ENCODE results near the gene NCKAP5.

Gene NCKAP5

DNA sequence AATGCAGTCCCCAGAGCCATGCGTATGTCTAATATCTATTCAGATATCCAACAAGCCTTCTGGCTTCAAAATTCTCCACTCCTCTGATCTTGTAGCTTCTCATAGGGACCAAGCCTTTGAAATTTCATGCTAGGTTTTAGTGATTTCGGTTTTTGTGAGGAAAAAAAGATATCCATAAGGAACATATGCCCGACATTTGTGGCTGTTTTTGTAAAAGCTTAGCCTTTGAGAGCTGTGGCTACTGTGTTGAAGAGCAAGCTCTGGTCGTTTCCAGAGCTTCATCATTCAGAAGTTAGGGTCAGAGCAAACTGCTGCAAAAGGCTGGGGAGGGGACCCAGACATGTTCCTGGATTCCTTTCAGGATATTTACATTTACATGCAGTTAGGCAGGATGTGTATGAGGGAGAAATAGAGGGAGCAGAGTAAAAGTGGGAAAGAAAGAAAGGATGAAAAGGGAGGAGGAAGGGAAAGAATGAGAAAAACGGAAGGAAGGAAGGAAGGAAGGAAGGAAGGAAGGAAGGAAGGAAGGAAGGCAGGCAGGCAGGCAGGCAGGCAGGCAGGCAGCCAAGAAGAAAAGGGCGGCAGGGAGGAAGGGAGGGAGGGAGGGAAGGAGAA lies 70.2 kb downstream of the NCKAP5 start:
- Histone ChIP-seq H3K4me1 (ENCODE audit: insufficient read depth, insufficient read length) (no peaks in the 10 kb centered on the region), H3K9ac (ENCODE audit: insufficient read length, low read depth) (no peak overlapping the region), H3K36me3 (ENCODE audit: insufficient read depth, insufficient read length, low read length) (no peaks in the 10 kb centered on the region), H3K27me3 (ENCODE audit: insufficient read depth, insufficient read length) (no peaks in the 10 kb centered on the region), H3K9me3 (ENCODE audit: insufficient read depth, low read length) (no peaks in the 10 kb centered on the region), H3K4me3 (ENCODE audit: insufficient read length, low read depth) (no peak overlapping the region)
- TF ChIP-seq ZNF274 (IDR thresholded peaks at IDR 0.05; ENCODE audit: low read depth, low read length) (no peak), SUZ12 (IDR thresholded peaks at IDR 0.05; ENCODE audit: extremely low read depth, insufficient read depth, insufficient read length) (no peak), YY1 (IDR thresholded peaks at IDR 0.05; ENCODE audit: insufficient read depth, insufficient read length) (no peak)
- no peak for DNase-seq (ENCODE audit: low read depth, low spot score)

DNA sequence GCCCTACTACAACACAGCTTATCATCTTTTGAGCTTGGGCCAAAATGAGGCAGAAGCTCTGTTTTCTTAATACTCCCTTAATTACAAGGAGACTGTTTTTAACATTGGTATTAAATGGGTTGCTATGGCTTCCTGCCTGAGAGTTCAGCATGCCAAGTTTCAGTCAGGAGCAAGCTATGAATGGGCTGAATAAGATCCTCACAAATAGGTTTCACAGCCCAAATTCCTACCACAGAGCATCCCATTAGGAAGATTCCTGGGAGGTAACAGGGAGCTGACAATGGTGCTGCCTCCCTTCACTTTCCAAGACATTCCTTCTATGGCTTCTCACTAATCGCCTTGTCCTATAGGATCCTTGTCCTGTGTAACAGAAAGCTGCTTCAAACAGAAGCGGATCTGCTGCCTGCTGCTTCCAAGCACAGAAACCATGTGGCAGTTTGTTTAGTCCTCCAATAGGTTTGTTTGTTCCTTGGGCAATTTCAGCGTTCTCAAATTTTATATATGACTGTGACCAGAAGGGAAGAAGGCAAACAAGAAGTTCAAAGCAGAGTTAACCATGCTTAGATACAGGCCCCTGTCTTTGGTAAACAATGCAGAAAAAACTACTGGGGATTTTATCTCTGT lies 70.9 kb downstream of the NCKAP5 start:
- no peaks in the 10 kb centered on the region for H3K27me3 ChIP-seq (ENCODE audit: insufficient read depth, insufficient read length)
- no peaks in the 10 kb centered on the region for H3K4me1 ChIP-seq (ENCODE audit: insufficient read depth, insufficient read length)
- TF ChIP-seq ZNF274 (IDR thresholded peaks at IDR 0.05; ENCODE audit: low read depth, low read length) (no peak), YY1 (IDR thresholded peaks at IDR 0.05; ENCODE audit: insufficient read depth, insufficient read length) (no peak), SUZ12 (IDR thresholded peaks at IDR 0.05; ENCODE audit: extremely low read depth, insufficient read depth, insufficient read length) (no peak)
- no peaks in the 10 kb centered on the region for H3K36me3 ChIP-seq (ENCODE audit: insufficient read depth, insufficient read length, low read length)
- no peak overlapping the region for H3K4me3 ChIP-seq (ENCODE audit: insufficient read length, low read depth)
- peak; percentile 70 for DNase-seq (ENCODE audit: low read depth, low spot score)
- no peak overlapping the region for H3K9ac ChIP-seq (ENCODE audit: insufficient read length, low read depth)
- H3K9me3 ChIP-seq (ENCODE audit: insufficient read depth, low read length), result no peaks in the 10 kb centered on the region

DNA sequence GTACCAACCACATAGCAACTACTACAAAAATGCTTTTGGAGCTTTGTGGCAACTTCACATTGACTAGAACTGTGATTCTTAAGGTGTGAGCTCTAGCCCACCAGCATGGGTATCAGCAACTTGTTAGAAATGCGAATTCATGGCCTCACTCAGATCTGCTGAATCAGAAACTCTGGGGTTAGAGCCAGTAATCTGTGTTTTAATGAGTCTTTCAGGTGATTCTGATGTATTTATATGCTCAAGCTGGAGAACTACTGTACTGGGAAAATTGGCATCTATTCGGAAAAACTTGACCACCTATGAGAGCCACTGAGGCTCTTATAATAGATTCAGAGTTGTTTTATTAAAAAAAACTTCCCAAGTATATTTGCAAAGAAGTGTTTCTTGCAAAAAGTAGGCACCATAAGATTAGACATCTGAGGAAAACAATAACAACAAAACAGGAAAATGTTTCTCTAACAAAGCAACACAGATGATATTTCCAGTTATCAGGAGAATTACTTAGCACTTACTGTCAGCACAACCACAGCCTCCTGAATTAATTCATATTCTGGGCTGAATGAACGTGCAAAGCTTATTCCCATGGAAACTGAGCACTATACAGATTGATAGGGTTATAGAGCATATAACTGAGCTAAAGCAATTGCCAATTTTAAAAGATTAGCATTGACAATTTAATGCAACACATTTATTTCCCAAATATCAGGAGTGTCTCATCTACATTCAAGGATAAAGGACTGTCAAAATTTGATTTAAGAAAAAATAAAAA lies 71.6 kb downstream of the NCKAP5 start:
- Histone ChIP-seq H3K4me3 (ENCODE audit: insufficient read length, low read depth) (no peak overlapping the region), H3K9ac (ENCODE audit: insufficient read length, low read depth) (no peak overlapping the region), H3K9me3 (ENCODE audit: insufficient read depth, low read length) (no peaks in the 10 kb centered on the region), H3K27me3 (ENCODE audit: insufficient read depth, insufficient read length) (no peaks in the 10 kb centered on the region), H3K36me3 (ENCODE audit: insufficient read depth, insufficient read length, low read length) (no peaks in the 10 kb centered on the region), H3K4me1 (ENCODE audit: insufficient read depth, insufficient read length) (no peaks in the 10 kb centered on the region)
- TF ChIP-seq ZNF274 (IDR thresholded peaks at IDR 0.05; ENCODE audit: low read depth, low read length) (no peak), SUZ12 (IDR thresholded peaks at IDR 0.05; ENCODE audit: extremely low read depth, insufficient read depth, insufficient read length) (no peak), YY1 (IDR thresholded peaks at IDR 0.05; ENCODE audit: insufficient read depth, insufficient read length) (no peak)
- DNase-seq (ENCODE audit: low read depth, low spot score), result no peak

DNA sequence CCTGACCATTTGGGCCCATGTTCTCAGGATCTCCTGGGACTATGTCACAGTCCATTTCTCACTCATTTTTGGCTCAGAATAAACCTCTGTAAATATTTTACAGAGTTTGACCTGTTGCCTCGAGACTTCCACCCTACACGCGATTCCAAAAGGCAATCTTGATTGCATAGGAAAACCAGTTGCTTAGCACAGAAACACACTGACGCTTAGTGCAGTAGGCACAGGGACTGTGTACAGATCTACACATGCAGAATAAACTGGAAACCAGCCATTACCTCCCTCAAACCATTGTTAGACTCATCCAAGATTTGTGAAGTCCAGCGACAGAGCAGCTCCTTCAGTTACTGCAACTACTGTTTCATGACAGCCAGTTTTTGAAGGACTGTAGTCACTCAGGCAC lies 73.0 kb downstream of the NCKAP5 start:
- DNase-seq (ENCODE audit: low read depth, low spot score), result no peak
- no peak overlapping the region for H3K9ac ChIP-seq (ENCODE audit: insufficient read length, low read depth)
- H3K4me1 ChIP-seq (ENCODE audit: insufficient read depth, insufficient read length), result no peaks in the 10 kb centered on the region
- no peaks in the 10 kb centered on the region for H3K9me3 ChIP-seq (ENCODE audit: insufficient read depth, low read length)
- H3K36me3 ChIP-seq (ENCODE audit: insufficient read depth, insufficient read length, low read length), result no peaks in the 10 kb centered on the region
- H3K27me3 ChIP-seq (ENCODE audit: insufficient read depth, insufficient read length), result no peaks in the 10 kb centered on the region
- no peak overlapping the region for H3K4me3 ChIP-seq (ENCODE audit: insufficient read length, low read depth)
- no peak for TF ChIP-seq ZNF274 (IDR thresholded peaks at IDR 0.05; ENCODE audit: low read depth, low read length)
- no peak for TF ChIP-seq SUZ12 (IDR thresholded peaks at IDR 0.05; ENCODE audit: extremely low read depth, insufficient read depth, insufficient read length)
- TF ChIP-seq YY1 (IDR thresholded peaks at IDR 0.05; ENCODE audit: insufficient read depth, insufficient read length), result no peak

DNA sequence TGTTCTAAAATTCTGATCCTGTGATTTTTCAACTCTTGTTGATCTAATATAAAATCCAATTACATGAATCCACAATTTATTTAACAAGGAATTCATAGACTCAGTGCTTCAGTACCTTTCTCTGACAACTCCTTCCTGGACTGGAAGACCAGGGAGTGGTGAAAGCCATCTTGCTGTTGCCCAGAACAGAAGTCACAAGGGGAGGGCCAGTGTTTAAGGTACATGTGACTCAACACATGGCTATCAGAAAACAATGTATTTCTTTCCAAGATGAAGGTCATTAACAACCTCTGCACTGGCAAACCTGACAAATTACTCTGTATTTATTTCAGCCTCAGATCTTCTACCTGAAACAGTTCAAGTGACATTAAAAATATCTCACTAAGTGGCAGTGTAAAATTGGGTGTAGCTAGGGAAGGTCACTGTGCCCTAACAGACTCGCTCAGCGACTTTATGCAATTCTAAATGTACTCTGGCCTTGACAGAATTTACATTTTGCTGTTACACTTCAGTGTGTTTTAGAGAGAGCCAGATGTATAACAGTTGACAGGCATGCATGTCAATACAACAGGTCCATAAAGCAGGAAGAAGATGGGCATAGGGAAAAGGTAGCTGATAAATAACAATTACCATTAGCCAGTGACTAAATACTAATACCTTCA lies 75.4 kb downstream of the NCKAP5 start:
- no peaks in the 10 kb centered on the region for H3K9me3 ChIP-seq (ENCODE audit: insufficient read depth, low read length)
- no peak for DNase-seq (ENCODE audit: low read depth, low spot score)

DNA sequence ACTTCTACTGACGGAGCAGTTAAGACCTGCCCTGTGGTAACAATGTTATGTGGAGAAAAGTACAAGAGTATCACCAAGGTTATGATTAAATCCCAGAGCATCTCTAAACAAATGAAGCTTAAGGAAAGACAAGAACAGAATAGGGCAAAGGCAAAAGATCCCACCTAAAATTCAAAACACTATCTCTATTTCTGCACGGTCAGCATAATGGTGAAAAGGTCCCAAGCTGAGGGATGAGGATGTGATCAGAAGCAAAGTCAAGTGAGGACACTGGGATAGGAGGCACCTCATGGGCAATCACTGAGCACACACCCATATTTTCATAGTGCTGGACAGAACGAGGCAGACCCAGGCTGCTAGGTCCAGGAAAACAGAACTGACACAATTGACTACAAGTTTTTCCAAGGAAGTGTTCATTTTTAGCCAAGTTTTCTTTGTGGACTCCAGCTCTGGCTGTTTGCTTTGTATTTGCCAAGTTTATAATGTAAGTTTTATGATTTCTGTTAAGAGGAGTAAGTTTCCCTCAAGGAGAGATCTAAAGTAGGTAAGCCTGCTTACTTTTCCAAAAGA lies 77.8 kb downstream of the NCKAP5 start:
- H3K9me3 ChIP-seq (ENCODE audit: insufficient read depth, low read length), result no peaks in the 10 kb centered on the region
- no peaks in the 10 kb centered on the region for H3K27me3 ChIP-seq (ENCODE audit: insufficient read depth, insufficient read length)
- no peak for DNase-seq (ENCODE audit: low read depth, low spot score)
- H3K9ac ChIP-seq (ENCODE audit: insufficient read length, low read depth), result no peak overlapping the region
- TF ChIP-seq ZNF274 (IDR thresholded peaks at IDR 0.05; ENCODE audit: low read depth, low read length) (no peak), YY1 (IDR thresholded peaks at IDR 0.05; ENCODE audit: insufficient read depth, insufficient read length) (no peak), SUZ12 (IDR thresholded peaks at IDR 0.05; ENCODE audit: extremely low read depth, insufficient read depth, insufficient read length) (no peak)
- H3K4me1 ChIP-seq (ENCODE audit: insufficient read depth, insufficient read length), result no peaks in the 10 kb centered on the region
- H3K36me3 ChIP-seq (ENCODE audit: insufficient read depth, insufficient read length, low read length), result no peaks in the 10 kb centered on the region
- H3K4me3 ChIP-seq (ENCODE audit: insufficient read length, low read depth), result no peak overlapping the region

More for the DNA sequence above, 75.4 kb downstream of the NCKAP5 start:
- no peaks in the 10 kb centered on the region for H3K4me1 ChIP-seq (ENCODE audit: insufficient read depth, insufficient read length)
- no peaks in the 10 kb centered on the region for H3K27me3 ChIP-seq (ENCODE audit: insufficient read depth, insufficient read length)
- H3K4me3 ChIP-seq (ENCODE audit: insufficient read length, low read depth), result no peak overlapping the region
- no peaks in the 10 kb centered on the region for H3K36me3 ChIP-seq (ENCODE audit: insufficient read depth, insufficient read length, low read length)
- no peak overlapping the region for H3K9ac ChIP-seq (ENCODE audit: insufficient read length, low read depth)
- TF ChIP-seq SUZ12 (IDR thresholded peaks at IDR 0.05; ENCODE audit: extremely low read depth, insufficient read depth, insufficient read length) (no peak), YY1 (IDR thresholded peaks at IDR 0.05; ENCODE audit: insufficient read depth, insufficient read length) (no peak), ZNF274 (IDR thresholded peaks at IDR 0.05; ENCODE audit: low read depth, low read length) (no peak)

All from NT2/D1 (cell line).